GM18508 (cell line): Measurements from ENCODE around the gene VAV2.

ENCODE experiments used
- ATAC-seq: cut with Tn5 transposase; IDR thresholded peaks from one replicate; pipeline ENCODE4 v1.9.1; 2021; ENCODE audit warnings: moderate number of reproducible peaks; ENCODE audit not compliant: insufficient read depth, unreplicated experiment

VAV2 gene

GRCh38 chr9:133942206-133942975, 49.7 kb downstream of the VAV2 start:
- ATAC-seq = no peak

GRCh38 chr9:133939845-133940244, 52.3 kb downstream of the VAV2 start:
- ATAC-seq = no peak

GRCh38 chr9:133939171-133939785, 52.8 kb downstream of the VAV2 start:
- no peak for ATAC-seq

GRCh38 chr9:133938753-133939152, 53.4 kb downstream of the VAV2 start:
- ATAC-seq = no peak

GRCh38 chr9:133938086-133938485, 54.0 kb downstream of the VAV2 start:
- no peak for ATAC-seq

GRCh38 chr9:133937120-133937519, 55.0 kb downstream of the VAV2 start:
- no peak for ATAC-seq

GRCh38 chr9:133935328-133936005, 56.7 kb downstream of the VAV2 start:
- no peak for ATAC-seq

- no peak for ATAC-seq
Measured at GRCh38 chr9:133934482-133935232, 57.5 kb downstream of the VAV2 start.

- no peak for ATAC-seq
Measured at GRCh38 chr9:133933426-133934026, 58.6 kb downstream of the VAV2 start.

GRCh38 chr9:133932633-133933032, 59.5 kb downstream of the VAV2 start:
- no peak for ATAC-seq

- no peak for ATAC-seq
Measured at GRCh38 chr9:133932181-133932580, 59.9 kb downstream of the VAV2 start.

- no peak for ATAC-seq
Measured at GRCh38 chr9:133930682-133931485, 61.2 kb downstream of the VAV2 start.

- no peak for ATAC-seq
Measured at GRCh38 chr9:133930046-133930681, 62.0 kb downstream of the VAV2 start.

- ATAC-seq = no peak
Measured at GRCh38 chr9:133929599-133929998, 62.5 kb downstream of the VAV2 start.

- ATAC-seq = no peak
Measured at GRCh38 chr9:133928248-133928764, 63.8 kb downstream of the VAV2 start.

GRCh38 chr9:133927041-133927440, 65.1 kb downstream of the VAV2 start:
- ATAC-seq = no peak

GRCh38 chr9:133926165-133926856, 65.8 kb downstream of the VAV2 start:
- ATAC-seq = no peak

- ATAC-seq = no peak
Measured at GRCh38 chr9:133924453-133924852, 67.7 kb downstream of the VAV2 start.
